Endothelial cell of umbilical vein (primary cell): ENCODE results near the gene SDC4. TPM values are rescaled to one million over a fixed set of nuclear protein-coding genes. Genes with fewer than 3 reads are reported as not detected.

Experiments used
- BruUV-seq: library from RNA; stranded (reverse); fragments of 400-500 nt; replicated peaks from 2 replicates; lab custom pipeline; 2021; lab: Mats Ljungman, UMichigan
- CTCF ChIA-PET: fragments of 300-600, 350-600 bp; sonication (Branson Sonifier 250); formaldehyde crosslinking; loops from one replicate; lab custom pipeline; 2021; ENCODE audit warnings: antibody characterized with exemption, inconsistent platforms; lab: Charles Lee
- POLR2A ChIA-PET: fragments of 300-600, 350-600 bp; sonication (Branson Sonifier 250); formaldehyde crosslinking; loops from one replicate; lab custom pipeline; 2021; ENCODE audit warnings: antibody characterized with exemption, inconsistent platforms; lab: Charles Lee
- DNase-seq: peaks from one replicate; pipeline ENCODE4 v3.0.0-alpha.2; 2011; ENCODE audit warnings: low read depth, low spot score
- FAIRE-seq: peaks from 2 replicates; lab custom pipeline; 2011; peaks lifted over from hg19 to GRCh38; lab: Jason Lieb, UNC
- H2AFZ ChIP-seq: 2 replicates; pipeline ENCODE4 v1.6.0; 2012; ENCODE audit warnings: low read depth, low read length, control low read depth, inconsistent platforms
- H3K27ac ChIP-seq: 2 replicates; pipeline ENCODE4 v1.5.1; 2011; ENCODE audit warnings: low read depth, mild to moderate bottlenecking, control low read depth, low read length, moderate library complexity; ENCODE audit not compliant: insufficient read depth
- H3K27me3 ChIP-seq, 2 experiments: 2 replicates each; pipeline versions ENCODE4 v1.6.0 to v1.6.1; 2011; ENCODE audit warnings: low read length in 2 of 2, mixed read lengths in 1 of 2; ENCODE audit not compliant: control insufficient read depth in 2 of 2, insufficient read depth in 2 of 2
- H3K36me3 ChIP-seq, 2 experiments: 2 replicates in 1 of 2; 3 replicates in 1 of 2; pipeline ENCODE4 v1.5.1; 2011; ENCODE audit warnings: low read length in 2 of 2, mild to moderate bottlenecking in 1 of 2, moderate library complexity in 1 of 2; ENCODE audit not compliant: control insufficient read depth in 2 of 2, insufficient read depth in 2 of 2; ENCODE audit errors: extremely low read depth in 1 of 2
- H3K4me1 ChIP-seq: 3 replicates; pipeline ENCODE4 v1.5.1; 2011; ENCODE audit warnings: mild to moderate bottlenecking, low read length; ENCODE audit not compliant: control insufficient read depth, insufficient read depth; ENCODE audit errors: extremely low read depth
- H3K4me2 ChIP-seq: 2 replicates; pipeline ENCODE4 v1.6.1; 2011; ENCODE audit warnings: low read length, control low read depth, mixed read lengths; ENCODE audit not compliant: insufficient read depth
- H3K4me3 ChIP-seq, 3 experiments: fragments of 200-600 bp in 1 of 3; sonication (generic), shearing (Covaris generic) in 1 of 3; replicated peaks in 1 of 3; 2 replicates each; pipeline ENCODE4 v1.5.1; 2011 to 2016; ENCODE audit warnings: control low read depth in 3 of 3, low read length in 3 of 3, mild to moderate bottlenecking in 2 of 3, inconsistent platforms in 1 of 3, low read depth in 1 of 3, moderate library complexity in 1 of 3; ENCODE audit not compliant: insufficient read depth in 1 of 3
- H3K79me2 ChIP-seq: 2 replicates; pipeline ENCODE4 v1.6.0; 2012; ENCODE audit warnings: low read length, inconsistent platforms; ENCODE audit not compliant: control insufficient read depth, insufficient read depth
- H3K9ac ChIP-seq: replicated peaks from 2 replicates; pipeline ENCODE3; 2011; ENCODE audit warnings: low read length, control low read depth; ENCODE audit not compliant: insufficient read depth; ENCODE audit errors: extremely low read depth
- H3K9me1 ChIP-seq: replicated peaks from 3 replicates; pipeline ENCODE4 v1.6.0; 2011; ENCODE audit warnings: mild to moderate bottlenecking, low read length; ENCODE audit not compliant: control insufficient read depth, insufficient read depth; ENCODE audit errors: extremely low read depth
- H3K9me3 ChIP-seq: replicated peaks from 2 replicates; pipeline ENCODE4 v1.5.1; 2012; ENCODE audit warnings: low read length, inconsistent platforms; ENCODE audit not compliant: control insufficient read depth, insufficient read depth
- H4K20me1 ChIP-seq: replicated peaks from 2 replicates; pipeline ENCODE3; 2011; ENCODE audit warnings: mild to moderate bottlenecking, low read length; ENCODE audit not compliant: control insufficient read depth, insufficient read depth; ENCODE audit errors: extremely low read depth
- EZH2 ChIP-seq: IDR thresholded peaks from 2 replicates; pipeline ENCODE4 v1.6.1; 2012; ENCODE audit warnings: borderline replicate concordance, low read depth, mild to moderate bottlenecking, moderate library complexity, low read length, inconsistent platforms; ENCODE audit not compliant: severe bottlenecking
- POLR2AphosphoS5 ChIP-seq: IDR thresholded peaks from 2 replicates; pipeline ENCODE4 v1.6.1; 2012; ENCODE audit warnings: low read depth, mild to moderate bottlenecking, control low read depth, low read length, moderate library complexity; ENCODE audit not compliant: insufficient read depth
- dilution Hi-C: fragments of 300-500 bp; cut with MboI; formaldehyde crosslinking; loops from one replicate; pipeline ENCODE4 v1.15.0; 2019; ENCODE audit warnings: low sequenced_read_pairs; ENCODE audit not compliant: extremely low pct_ligation_motif_present
- intact Hi-C: fragments of 100-400 bp; cut with micrococcal nuclease; formaldehyde crosslinking; loops from one replicate; pipeline ENCODE4 v1.10.0; 2022
- polyA plus RNA-seq, 4 experiments: library from polyadenylated mRNA; depleted of rRNA in 3 of 4; stranded (reverse) in 3 of 4; unstranded in 1 of 4; fragments of >200 nt; gene quantifications; 2 replicates each; pipeline versions ENCODE4 v1.2.1 to v1.2.3, GENCODE V29; 2011 to 2012; ENCODE audit warnings: missing spikeins in 1 of 4
- total RNA-seq: library from RNA; stranded (reverse); gene quantifications from 2 replicates; pipeline ENCODE4 v1.2.3, GENCODE V29; 2021
- TF ChIP-seq, protein P1 (sequence below), 2 donors: IDR thresholded peaks; 1 replicate in 1 of 2; 2 replicates in 1 of 2; pipeline ENCODE4 v1.5.1; 2011; ENCODE audit warnings: low read length in 2 of 2, mild to moderate bottlenecking in 2 of 2, moderate library complexity in 2 of 2, control low read depth in 1 of 2, inconsistent platforms in 1 of 2, low read depth in 1 of 2; ENCODE audit not compliant: insufficient read depth in 1 of 2; ENCODE audit errors: extremely low read depth in 1 of 2

Gene SDC4
- total and polyA plus RNA-seq, 2 donors (not counting 3 experiments of a cell fraction or from before 2014, with no cell fraction given), result 26.3 to 32.0 TPM

DNA sequence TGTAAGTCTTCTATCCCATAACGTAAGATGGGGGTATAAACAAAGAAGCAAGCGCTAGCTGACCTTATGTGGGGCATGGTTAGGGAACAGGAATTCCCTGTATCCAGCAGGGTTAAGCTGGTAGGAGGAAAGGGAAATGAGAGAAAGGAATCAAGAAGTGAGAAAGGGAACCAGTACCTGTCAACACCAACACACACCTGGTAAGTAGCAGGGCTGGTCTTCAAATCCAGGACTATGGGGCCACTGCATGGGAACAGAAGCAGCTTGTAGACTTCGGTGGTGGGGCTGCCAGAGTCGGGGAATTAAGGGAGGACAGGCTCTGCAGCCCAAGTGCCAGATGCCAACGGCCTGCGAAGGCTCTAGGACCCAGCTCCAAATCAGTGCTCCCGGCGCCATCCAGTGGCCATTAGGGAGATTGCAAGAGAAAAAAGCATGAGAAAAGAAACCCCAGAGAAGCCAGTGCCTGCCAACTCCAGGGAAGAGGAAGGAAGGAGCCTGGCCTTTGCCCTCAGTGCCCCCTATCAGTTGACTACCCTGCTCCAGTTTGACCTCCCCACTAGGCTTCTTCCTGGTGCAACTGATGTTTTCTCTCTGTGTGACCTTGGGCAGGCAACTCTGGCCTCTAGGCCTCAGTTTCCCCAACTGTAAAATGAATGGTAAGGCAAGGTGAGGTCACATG lies 57.4 kb downstream of the SDC4 start:
- FAIRE-seq (peak; percentile 88), DNase-seq (peak; percentile 70)
- H3K36me3 ChIP-seq, result no peaks in the 10 kb centered on the region
- no peaks in the 10 kb centered on the region for H3K79me2 ChIP-seq
- intact Hi-C loops, result loop anchor here (1.0 to 10.0 kb wide), 8 partner anchors 54 to 406 kb away; partner anchors contain the start of genes PABPC1L and YWHAB
- no peak overlapping the region for H3K4me3 ChIP-seq
- BruUV-seq, result no TSS peak
- no peak overlapping the region for H3K27ac ChIP-seq
- POLR2A ChIA-PET, result no interaction called here
- H3K9me3 ChIP-seq, result no peaks in the 10 kb centered on the region
- H4K20me1 ChIP-seq, result no peaks in the 10 kb centered on the region
- dilution Hi-C loops, result no loop called here
- H3K4me1 ChIP-seq, result peaks cover 9% of the 10 kb centered on the region
- no peaks in the 10 kb centered on the region for H3K9me1 ChIP-seq
- H2AFZ ChIP-seq, result no peak overlapping the region
- no peak overlapping the region for H3K4me2 ChIP-seq
- TF ChIP-seq, protein P1, sequence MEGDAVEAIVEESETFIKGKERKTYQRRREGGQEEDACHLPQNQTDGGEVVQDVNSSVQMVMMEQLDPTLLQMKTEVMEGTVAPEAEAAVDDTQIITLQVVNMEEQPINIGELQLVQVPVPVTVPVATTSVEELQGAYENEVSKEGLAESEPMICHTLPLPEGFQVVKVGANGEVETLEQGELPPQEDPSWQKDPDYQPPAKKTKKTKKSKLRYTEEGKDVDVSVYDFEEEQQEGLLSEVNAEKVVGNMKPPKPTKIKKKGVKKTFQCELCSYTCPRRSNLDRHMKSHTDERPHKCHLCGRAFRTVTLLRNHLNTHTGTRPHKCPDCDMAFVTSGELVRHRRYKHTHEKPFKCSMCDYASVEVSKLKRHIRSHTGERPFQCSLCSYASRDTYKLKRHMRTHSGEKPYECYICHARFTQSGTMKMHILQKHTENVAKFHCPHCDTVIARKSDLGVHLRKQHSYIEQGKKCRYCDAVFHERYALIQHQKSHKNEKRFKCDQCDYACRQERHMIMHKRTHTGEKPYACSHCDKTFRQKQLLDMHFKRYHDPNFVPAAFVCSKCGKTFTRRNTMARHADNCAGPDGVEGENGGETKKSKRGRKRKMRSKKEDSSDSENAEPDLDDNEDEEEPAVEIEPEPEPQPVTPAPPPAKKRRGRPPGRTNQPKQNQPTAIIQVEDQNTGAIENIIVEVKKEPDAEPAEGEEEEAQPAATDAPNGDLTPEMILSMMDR (IDR thresholded peaks at IDR 0.05; ENCODE audit: extremely low read depth in 1 of 2, insufficient read depth in 1 of 2, low read depth in 1 of 2, low read length in 2 of 2), result peak; percentile 82 to 94
- TF ChIP-seq EZH2 (no peak), POLR2AphosphoS5 (no peak)
- CTCF ChIA-PET, result interaction anchor here (0.6 to 6.9 kb wide), 47 partner anchors 9 to 599 kb away, joined by 3 to 169 read pairs (median 5); partner anchors contain the start of genes KCNS1, SLPI and TOMM34
- peaks cover 0 to 8% of the 10 kb centered on the region in 2 experiments for H3K27me3 ChIP-seq
- H3K9ac ChIP-seq, result no peak overlapping the region
